Measurements from ENCODE around the gene MYH14. TPM values are rescaled to one million over a fixed set of nuclear protein-coding genes. Genes with fewer than 3 reads are reported as not detected.

MYH14 gene
- total and polyA plus RNA-seq, 9 of the 15 experiments (the other 6 are each of a cell fraction or from before 2014, with no cell fraction given): 0.04 to 0.86 (median 0.19) TPM; not detected in 2

DNA sequence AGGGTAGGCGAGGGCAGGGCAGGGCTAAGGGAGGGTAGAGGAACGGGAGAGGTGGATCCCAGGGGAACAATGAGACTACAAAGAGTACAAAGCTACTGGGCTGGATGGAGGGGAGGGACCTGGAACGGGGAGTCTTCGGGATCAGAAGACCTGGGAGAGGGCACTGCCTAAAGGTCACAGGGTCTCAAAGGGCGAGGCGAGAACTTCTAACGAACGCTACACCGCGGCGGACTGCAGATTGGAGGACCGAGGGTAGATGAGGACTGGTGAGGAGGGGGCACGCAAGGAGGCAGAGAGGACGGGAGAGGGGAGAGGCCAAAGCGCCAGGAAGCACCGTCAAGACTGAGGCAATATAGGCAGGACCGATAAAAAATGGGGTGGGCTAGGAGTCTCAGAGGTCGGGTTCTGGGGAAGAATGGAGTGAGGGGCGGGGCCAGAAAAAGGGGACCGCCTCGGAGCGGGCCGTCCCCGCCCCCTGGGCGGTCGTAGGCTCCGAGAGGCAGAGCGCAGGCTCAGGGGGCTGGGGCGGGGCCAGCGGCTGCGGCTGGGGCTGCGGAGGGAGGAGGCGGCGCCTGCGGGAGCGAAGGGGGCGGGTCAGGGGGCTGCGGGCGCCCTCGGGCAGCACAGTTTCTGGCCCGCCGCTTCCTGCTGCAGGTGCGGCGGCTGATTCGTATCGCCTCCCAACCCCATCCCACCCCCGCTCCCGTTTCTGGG, 127.1 kb downstream of the MYH14 start (continued):
- TF ChIP-seq KDM5B (IDR thresholded peaks at IDR 0.05; ENCODE audit: insufficient replicate concordance, low read depth, low read length) (peak; percentile 76), PPARD (CRISPR knock-in tag; IDR thresholded peaks at IDR 0.05) (no peak), ZNF354B (CRISPR knock-in tag; IDR thresholded peaks at IDR 0.05) (no peak), ETV5 (CRISPR knock-in tag; IDR thresholded peaks at IDR 0.05; ENCODE audit: low read depth) (no peak), ZNF778 (CRISPR knock-in tag; IDR thresholded peaks at IDR 0.05) (no peak), LARP7 (IDR thresholded peaks at IDR 0.05) (peak; percentile 77; the same call in 1 of the 2 replicates), DNMT1 (IDR thresholded peaks at IDR 0.05) (peak; percentile 61; the same call in 1 of the 2 replicates), MTA3 (IDR thresholded peaks at IDR 0.05; ENCODE audit: borderline replicate concordance) (peak; percentile 33; the same call in 1 of the 2 replicates), MEF2A (IDR thresholded peaks at IDR 0.05; ENCODE audit: control insufficient read depth, low read depth, low read length) (no peak), ZC3H8 (IDR thresholded peaks at IDR 0.05) (no peak), ZC3H4 (CRISPR knock-in tag; IDR thresholded peaks at IDR 0.05; ENCODE audit: borderline replicate concordance) (no peak), HDAC1 (IDR thresholded peaks at IDR 0.05) (no peak), ZNF707 (CRISPR knock-in tag; conservative IDR thresholded peaks at IDR 0.05) (no peak), NR4A1 (CRISPR knock-in tag; IDR thresholded peaks at IDR 0.05) (no peak), NR4A1 (tag; IDR thresholded peaks at IDR 0.05) (no peak), FOXP1 (CRISPR knock-in tag; IDR thresholded peaks at IDR 0.05) (no peak), POLR2AphosphoS5 (IDR thresholded peaks at IDR 0.05; ENCODE audit: control insufficient read depth, insufficient read depth, low read depth, low read length) (no peak), ZKSCAN3 (CRISPR knock-in tag; IDR thresholded peaks at IDR 0.05) (no peak), RFX5 (IDR thresholded peaks at IDR 0.05; ENCODE audit: low read depth, low read length) (no peak)
- TF ChIP-seq, protein P1, sequence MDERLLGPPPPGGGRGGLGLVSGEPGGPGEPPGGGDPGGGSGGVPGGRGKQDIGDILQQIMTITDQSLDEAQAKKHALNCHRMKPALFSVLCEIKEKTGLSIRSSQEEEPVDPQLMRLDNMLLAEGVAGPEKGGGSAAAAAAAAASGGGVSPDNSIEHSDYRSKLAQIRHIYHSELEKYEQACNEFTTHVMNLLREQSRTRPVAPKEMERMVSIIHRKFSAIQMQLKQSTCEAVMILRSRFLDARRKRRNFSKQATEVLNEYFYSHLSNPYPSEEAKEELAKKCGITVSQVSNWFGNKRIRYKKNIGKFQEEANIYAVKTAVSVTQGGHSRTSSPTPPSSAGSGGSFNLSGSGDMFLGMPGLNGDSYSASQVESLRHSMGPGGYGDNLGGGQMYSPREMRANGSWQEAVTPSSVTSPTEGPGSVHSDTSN (CRISPR knock-in tag; IDR thresholded peaks at IDR 0.05; ENCODE audit: low read depth): no peak
- TF ChIP-seq, protein P1 (tag; conservative IDR thresholded peaks at IDR 0.05; ENCODE audit: low read depth): no peak
- TF ChIP-seq, protein P2, sequence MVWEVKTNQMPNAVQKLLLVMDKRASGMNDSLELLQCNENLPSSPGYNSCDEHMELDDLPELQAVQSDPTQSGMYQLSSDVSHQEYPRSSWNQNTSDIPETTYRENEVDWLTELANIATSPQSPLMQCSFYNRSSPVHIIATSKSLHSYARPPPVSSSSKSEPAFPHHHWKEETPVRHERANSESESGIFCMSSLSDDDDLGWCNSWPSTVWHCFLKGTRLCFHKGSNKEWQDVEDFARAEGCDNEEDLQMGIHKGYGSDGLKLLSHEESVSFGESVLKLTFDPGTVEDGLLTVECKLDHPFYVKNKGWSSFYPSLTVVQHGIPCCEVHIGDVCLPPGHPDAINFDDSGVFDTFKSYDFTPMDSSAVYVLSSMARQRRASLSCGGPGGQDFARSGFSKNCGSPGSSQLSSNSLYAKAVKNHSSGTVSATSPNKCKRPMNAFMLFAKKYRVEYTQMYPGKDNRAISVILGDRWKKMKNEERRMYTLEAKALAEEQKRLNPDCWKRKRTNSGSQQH (CRISPR knock-in tag; IDR thresholded peaks at IDR 0.05): no peak
- TF ChIP-seq, protein P3, sequence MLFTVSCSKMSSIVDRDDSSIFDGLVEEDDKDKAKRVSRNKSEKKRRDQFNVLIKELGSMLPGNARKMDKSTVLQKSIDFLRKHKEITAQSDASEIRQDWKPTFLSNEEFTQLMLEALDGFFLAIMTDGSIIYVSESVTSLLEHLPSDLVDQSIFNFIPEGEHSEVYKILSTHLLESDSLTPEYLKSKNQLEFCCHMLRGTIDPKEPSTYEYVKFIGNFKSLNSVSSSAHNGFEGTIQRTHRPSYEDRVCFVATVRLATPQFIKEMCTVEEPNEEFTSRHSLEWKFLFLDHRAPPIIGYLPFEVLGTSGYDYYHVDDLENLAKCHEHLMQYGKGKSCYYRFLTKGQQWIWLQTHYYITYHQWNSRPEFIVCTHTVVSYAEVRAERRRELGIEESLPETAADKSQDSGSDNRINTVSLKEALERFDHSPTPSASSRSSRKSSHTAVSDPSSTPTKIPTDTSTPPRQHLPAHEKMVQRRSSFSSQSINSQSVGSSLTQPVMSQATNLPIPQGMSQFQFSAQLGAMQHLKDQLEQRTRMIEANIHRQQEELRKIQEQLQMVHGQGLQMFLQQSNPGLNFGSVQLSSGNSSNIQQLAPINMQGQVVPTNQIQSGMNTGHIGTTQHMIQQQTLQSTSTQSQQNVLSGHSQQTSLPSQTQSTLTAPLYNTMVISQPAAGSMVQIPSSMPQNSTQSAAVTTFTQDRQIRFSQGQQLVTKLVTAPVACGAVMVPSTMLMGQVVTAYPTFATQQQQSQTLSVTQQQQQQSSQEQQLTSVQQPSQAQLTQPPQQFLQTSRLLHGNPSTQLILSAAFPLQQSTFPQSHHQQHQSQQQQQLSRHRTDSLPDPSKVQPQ (CRISPR knock-in tag; IDR thresholded peaks at IDR 0.05; ENCODE audit: borderline replicate concordance): no peak

Data from K562 (cell line).